ENCODE results near the gene COL2A1.

COL2A1 gene

GRCh38 chr12:47943623-47944340 lies 60.5 kb downstream of the COL2A1 start:
- H3K9ac ChIP-seq (ENCODE audit: low read depth, low read length): no peak overlapping the region
- H3K4me3 ChIP-seq (ENCODE audit: low read depth, low read length): no peak overlapping the region
- no peak overlapping the region for H3K27ac ChIP-seq (ENCODE audit: low read depth, low read length)
- peaks cover 5% of the 10 kb centered on the region; the same call in 1 of the 2 replicates for H3K4me1 ChIP-seq (ENCODE audit: control insufficient read depth, insufficient read depth, low read length)
- H3K27me3 ChIP-seq (ENCODE audit: control insufficient read depth, insufficient read depth, low read length): peaks cover 24% of the 10 kb centered on the region
- no peaks in the 10 kb centered on the region for H3K9me3 ChIP-seq (ENCODE audit: control insufficient read depth, insufficient read depth, low read length)
- H3K36me3 ChIP-seq (ENCODE audit: control insufficient read depth, insufficient read depth, low read length): no peaks in the 10 kb centered on the region

GRCh38 chr12:47942614-47943225 lies 61.6 kb downstream of the COL2A1 start:
- Histone ChIP-seq H3K27me3 (ENCODE audit: control insufficient read depth, insufficient read depth, low read length) (peaks cover 29% of the 10 kb centered on the region), H3K9ac (ENCODE audit: low read depth, low read length) (no peak overlapping the region), H3K9me3 (ENCODE audit: control insufficient read depth, insufficient read depth, low read length) (no peaks in the 10 kb centered on the region), H3K27ac (ENCODE audit: low read depth, low read length) (no peak overlapping the region), H3K4me1 (ENCODE audit: control insufficient read depth, insufficient read depth, low read length) (peaks cover 5% of the 10 kb centered on the region; the same call in 1 of the 2 replicates), H3K36me3 (ENCODE audit: control insufficient read depth, insufficient read depth, low read length) (no peaks in the 10 kb centered on the region), H3K4me3 (ENCODE audit: low read depth, low read length) (no peak overlapping the region)

GRCh38 chr12:47941871-47942613 lies 62.2 kb downstream of the COL2A1 start:
- no peak overlapping the region for H3K27ac ChIP-seq (ENCODE audit: low read depth, low read length)
- H3K4me1 ChIP-seq (ENCODE audit: control insufficient read depth, insufficient read depth, low read length): peaks cover 5% of the 10 kb centered on the region; the same call in 1 of the 2 replicates
- peak overlapping the region; percentile 18; the same call in 1 of the 2 replicates for H3K4me3 ChIP-seq (ENCODE audit: low read depth, low read length)
- H3K9ac ChIP-seq (ENCODE audit: low read depth, low read length): no peak overlapping the region
- no peaks in the 10 kb centered on the region for H3K9me3 ChIP-seq (ENCODE audit: control insufficient read depth, insufficient read depth, low read length)
- H3K36me3 ChIP-seq (ENCODE audit: control insufficient read depth, insufficient read depth, low read length): no peaks in the 10 kb centered on the region
- peaks cover 29% of the 10 kb centered on the region for H3K27me3 ChIP-seq (ENCODE audit: control insufficient read depth, insufficient read depth, low read length)

DNA sequence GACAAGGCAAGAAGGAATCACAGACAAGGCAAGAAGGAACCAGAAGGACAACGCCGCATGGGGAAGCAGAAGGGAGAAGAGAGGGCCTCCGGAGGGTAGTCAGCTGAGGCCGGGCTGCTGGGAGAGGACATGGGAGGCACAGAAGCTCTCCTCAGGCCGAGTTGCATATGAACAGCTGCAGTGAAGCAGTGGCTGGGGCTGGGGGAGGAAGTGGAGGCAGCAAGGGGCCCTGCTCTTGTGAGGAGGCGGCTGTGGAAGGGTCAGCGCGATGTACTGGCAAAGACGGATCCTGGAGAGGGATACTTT lies 62.8 kb downstream of the COL2A1 start:
- no peaks in the 10 kb centered on the region for H3K9me3 ChIP-seq (ENCODE audit: control insufficient read depth, insufficient read depth, low read length)
- peaks cover 29% of the 10 kb centered on the region for H3K27me3 ChIP-seq (ENCODE audit: control insufficient read depth, insufficient read depth, low read length)
- no peaks in the 10 kb centered on the region for H3K36me3 ChIP-seq (ENCODE audit: control insufficient read depth, insufficient read depth, low read length)
- peaks cover 5% of the 10 kb centered on the region; the same call in 1 of the 2 replicates for H3K4me1 ChIP-seq (ENCODE audit: control insufficient read depth, insufficient read depth, low read length)
- no peak overlapping the region for H3K4me3 ChIP-seq (ENCODE audit: low read depth, low read length)
- H3K27ac ChIP-seq (ENCODE audit: low read depth, low read length): no peak overlapping the region
- H3K9ac ChIP-seq (ENCODE audit: low read depth, low read length): no peak overlapping the region

- Histone ChIP-seq H3K4me3 (ENCODE audit: low read depth, low read length) (no peak overlapping the region), H3K36me3 (ENCODE audit: control insufficient read depth, insufficient read depth, low read length) (no peaks in the 10 kb centered on the region)
Observed at GRCh38 chr12:47940773-47941474, 63.4 kb downstream of the COL2A1 start.

DNA sequence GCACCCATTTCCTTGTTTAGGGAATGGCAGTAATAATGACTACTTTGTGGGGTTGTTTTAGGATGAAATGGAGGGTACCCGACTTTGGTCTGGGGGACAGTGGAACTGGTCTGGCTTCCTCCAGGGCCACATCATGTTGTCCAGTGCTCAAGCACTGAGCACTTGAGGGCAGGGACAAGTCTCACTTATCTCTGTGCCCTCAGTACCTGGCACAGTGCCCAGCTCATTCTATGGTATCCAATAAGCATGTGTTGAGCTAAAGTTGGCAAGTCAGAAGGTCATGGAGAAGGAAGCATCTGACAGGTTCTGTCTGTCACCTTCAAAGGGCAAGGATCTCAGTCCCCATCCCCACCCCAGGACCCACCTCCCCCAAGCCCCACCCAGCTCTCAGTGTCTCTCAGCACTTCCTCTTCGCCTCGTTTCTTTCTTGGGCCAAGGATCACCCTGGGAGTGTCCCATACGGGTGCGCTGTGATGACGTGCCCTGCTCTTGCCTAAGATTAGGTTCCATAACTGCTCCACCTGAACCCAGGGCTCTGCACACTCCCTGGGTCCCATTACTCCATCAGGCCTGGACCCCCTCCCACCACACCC lies 65.2 kb downstream of the COL2A1 start:
- Histone ChIP-seq H3K4me3 (ENCODE audit: low read depth, low read length) (no peak overlapping the region), H3K27ac (ENCODE audit: low read depth, low read length) (no peak overlapping the region), H3K36me3 (ENCODE audit: control insufficient read depth, insufficient read depth, low read length) (no peaks in the 10 kb centered on the region), H3K4me1 (ENCODE audit: control insufficient read depth, insufficient read depth, low read length) (peaks cover 5% of the 10 kb centered on the region; the same call in 1 of the 2 replicates), H3K9me3 (ENCODE audit: control insufficient read depth, insufficient read depth, low read length) (no peaks in the 10 kb centered on the region), H3K27me3 (ENCODE audit: control insufficient read depth, insufficient read depth, low read length) (peaks cover 29% of the 10 kb centered on the region), H3K9ac (ENCODE audit: low read depth, low read length) (no peak overlapping the region)

More at GRCh38 chr12:47940773-47941474, 63.4 kb downstream of the COL2A1 start:
- Histone ChIP-seq H3K27ac (ENCODE audit: low read depth, low read length) (no peak overlapping the region), H3K4me1 (ENCODE audit: control insufficient read depth, insufficient read depth, low read length) (peaks cover 5% of the 10 kb centered on the region; the same call in 1 of the 2 replicates), H3K9me3 (ENCODE audit: control insufficient read depth, insufficient read depth, low read length) (no peaks in the 10 kb centered on the region), H3K9ac (ENCODE audit: low read depth, low read length) (no peak overlapping the region), H3K27me3 (ENCODE audit: control insufficient read depth, insufficient read depth, low read length) (peaks cover 29% of the 10 kb centered on the region)

DNA sequence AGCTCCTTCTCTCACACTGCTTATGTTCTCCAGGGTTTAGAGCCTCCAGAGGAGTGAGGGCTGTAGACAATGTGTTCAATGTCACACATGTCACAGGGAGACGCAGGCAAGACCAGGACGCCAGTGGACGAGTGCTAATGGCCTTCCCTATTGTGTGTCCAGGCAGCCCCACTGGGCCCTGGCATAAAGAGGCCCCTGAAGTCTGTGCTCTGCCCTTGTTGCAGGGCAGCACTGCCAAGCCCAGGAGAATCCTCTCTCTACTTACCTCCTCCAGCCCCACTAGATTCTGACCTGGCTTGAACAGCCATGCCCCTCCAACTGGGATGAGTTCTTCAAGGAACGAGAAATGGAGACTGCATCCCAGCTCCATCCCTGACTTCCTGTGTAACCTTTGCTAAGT lies 65.7 kb downstream of the COL2A1 start:
- H3K27me3 ChIP-seq (ENCODE audit: control insufficient read depth, insufficient read depth, low read length): peaks cover 29% of the 10 kb centered on the region
- H3K9ac ChIP-seq (ENCODE audit: low read depth, low read length): no peak overlapping the region
- H3K4me3 ChIP-seq (ENCODE audit: low read depth, low read length): no peak overlapping the region
- H3K4me1 ChIP-seq (ENCODE audit: control insufficient read depth, insufficient read depth, low read length): peaks cover 5% of the 10 kb centered on the region; the same call in 1 of the 2 replicates
- H3K36me3 ChIP-seq (ENCODE audit: control insufficient read depth, insufficient read depth, low read length): no peaks in the 10 kb centered on the region
- no peak overlapping the region for H3K27ac ChIP-seq (ENCODE audit: low read depth, low read length)
- no peaks in the 10 kb centered on the region for H3K9me3 ChIP-seq (ENCODE audit: control insufficient read depth, insufficient read depth, low read length)

GRCh38 chr12:47938093-47938492 lies 66.2 kb downstream of the COL2A1 start:
- no peaks in the 10 kb centered on the region for H3K36me3 ChIP-seq (ENCODE audit: control insufficient read depth, insufficient read depth, low read length)
- peaks cover 5% of the 10 kb centered on the region; the same call in 1 of the 2 replicates for H3K4me1 ChIP-seq (ENCODE audit: control insufficient read depth, insufficient read depth, low read length)
- peaks cover 26% of the 10 kb centered on the region for H3K27me3 ChIP-seq (ENCODE audit: control insufficient read depth, insufficient read depth, low read length)
- H3K9me3 ChIP-seq (ENCODE audit: control insufficient read depth, insufficient read depth, low read length): no peaks in the 10 kb centered on the region
- H3K9ac ChIP-seq (ENCODE audit: low read depth, low read length): no peak overlapping the region
- H3K27ac ChIP-seq (ENCODE audit: low read depth, low read length): no peak overlapping the region
- no peak overlapping the region for H3K4me3 ChIP-seq (ENCODE audit: low read depth, low read length)

DNA sequence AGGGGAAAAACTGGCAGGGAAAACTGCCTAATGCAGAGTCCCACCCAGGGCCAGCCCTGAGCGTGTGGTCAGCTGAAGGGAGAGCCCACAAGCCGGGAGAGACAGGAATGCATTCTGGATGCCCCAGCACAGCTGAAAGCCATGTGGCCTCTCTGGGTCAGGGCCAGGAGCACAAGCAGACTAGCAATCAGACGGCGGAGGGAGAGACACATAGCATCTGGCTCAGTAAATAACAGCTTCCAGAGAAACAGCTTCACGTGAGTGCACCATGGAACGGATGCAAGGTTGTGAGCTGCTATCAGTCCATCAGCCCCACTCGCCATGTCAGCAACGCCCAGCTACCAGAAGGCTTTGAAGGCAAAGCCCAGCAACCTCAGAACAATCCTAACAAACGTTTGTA lies 69.1 kb downstream of the COL2A1 start:
- H3K27ac ChIP-seq (ENCODE audit: low read depth, low read length): no peak overlapping the region

DNA sequence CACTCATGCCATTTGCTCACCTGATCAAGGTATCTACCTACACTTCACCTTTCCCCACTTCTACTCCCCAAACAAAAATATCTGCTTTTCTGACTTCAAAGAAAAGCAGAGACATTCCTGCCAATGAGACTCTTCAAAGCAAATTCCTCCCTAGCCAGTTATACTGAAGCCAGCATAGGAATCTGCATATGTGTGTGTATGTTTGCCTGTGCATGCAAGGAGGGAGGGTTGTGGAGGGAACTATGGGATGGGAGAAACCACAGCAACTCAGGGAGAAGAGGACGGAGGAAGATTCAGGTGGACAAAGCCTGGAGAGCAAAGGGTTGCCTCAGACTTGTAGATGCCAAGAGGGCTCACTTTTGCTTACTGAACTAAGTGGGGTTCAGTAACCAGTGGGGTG lies 73.1 kb downstream of the COL2A1 start:
- peaks cover 12% of the 10 kb centered on the region for H3K27me3 ChIP-seq (ENCODE audit: control insufficient read depth, insufficient read depth, low read length)
- no peaks in the 10 kb centered on the region for H3K9me3 ChIP-seq (ENCODE audit: control insufficient read depth, insufficient read depth, low read length)
- H3K4me3 ChIP-seq (ENCODE audit: low read depth, low read length): no peak overlapping the region
- no peak overlapping the region for H3K27ac ChIP-seq (ENCODE audit: low read depth, low read length)
- H3K9ac ChIP-seq (ENCODE audit: low read depth, low read length): no peak overlapping the region
- no peaks in the 10 kb centered on the region for H3K36me3 ChIP-seq (ENCODE audit: control insufficient read depth, insufficient read depth, low read length)
- no peaks in the 10 kb centered on the region for H3K4me1 ChIP-seq (ENCODE audit: control insufficient read depth, insufficient read depth, low read length)

More for the DNA sequence above, 69.1 kb downstream of the COL2A1 start:
- no peaks in the 10 kb centered on the region for H3K36me3 ChIP-seq (ENCODE audit: control insufficient read depth, insufficient read depth, low read length)
- no peak overlapping the region for H3K9ac ChIP-seq (ENCODE audit: low read depth, low read length)
- peaks cover 5% of the 10 kb centered on the region for H3K27me3 ChIP-seq (ENCODE audit: control insufficient read depth, insufficient read depth, low read length)
- no peak overlapping the region for H3K4me3 ChIP-seq (ENCODE audit: low read depth, low read length)
- no peaks in the 10 kb centered on the region for H3K4me1 ChIP-seq (ENCODE audit: control insufficient read depth, insufficient read depth, low read length)
- H3K9me3 ChIP-seq (ENCODE audit: control insufficient read depth, insufficient read depth, low read length): no peaks in the 10 kb centered on the region
